ENCODE measurements around the gene KRTAP10-8. TPM values are rescaled to one million over a fixed set of nuclear protein-coding genes. Genes with fewer than 3 reads are reported as not detected.
"Not testable (repeated sequence)": the region's sequence is repeated elsewhere in the genome, so short reads cannot be mapped to it uniquely, and the experiment has no call there.

KRTAP10-8 gene
- total RNA-seq, 2 experiments from 2014 or later = not detected

DNA sequence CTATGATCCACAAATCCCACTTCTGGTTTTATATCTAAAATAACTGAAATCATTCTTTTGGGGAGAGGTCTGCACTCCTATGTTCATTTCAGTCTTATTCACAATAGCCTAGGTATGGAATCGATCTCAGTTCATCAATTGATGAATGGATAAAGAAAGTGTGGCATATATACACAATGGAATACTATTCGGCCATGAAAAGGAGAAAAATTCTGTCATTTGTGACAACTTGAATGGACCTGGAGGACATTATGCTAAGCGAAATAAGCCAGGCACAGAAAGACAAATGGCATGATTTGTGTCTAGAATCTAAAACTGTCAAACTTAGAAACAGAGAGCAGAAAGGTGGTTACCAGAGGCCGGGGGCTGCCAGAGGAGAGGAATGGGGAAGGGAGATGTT is 5.4 kb upstream of the KRTAP10-8 start:
- Mint-ChIP-seq H3K36me3 (peaks cover 4% of the 10 kb centered on the region), H3K27me3 (no peaks in the 10 kb centered on the region), H3K27ac (no peak overlapping the region), H3K9me3 (peaks cover 27% of the 10 kb centered on the region), H3K4me1 (ENCODE audit: low read depth) (no peaks in the 10 kb centered on the region), H3K4me3 (no peak overlapping the region)
- intact Hi-C loops (cut with micrococcal nuclease) = no loop called here
- DNase-seq = no peak
- ChIA-PET CTCF (no interaction called here), POLR2A (no interaction called here)

DNA sequence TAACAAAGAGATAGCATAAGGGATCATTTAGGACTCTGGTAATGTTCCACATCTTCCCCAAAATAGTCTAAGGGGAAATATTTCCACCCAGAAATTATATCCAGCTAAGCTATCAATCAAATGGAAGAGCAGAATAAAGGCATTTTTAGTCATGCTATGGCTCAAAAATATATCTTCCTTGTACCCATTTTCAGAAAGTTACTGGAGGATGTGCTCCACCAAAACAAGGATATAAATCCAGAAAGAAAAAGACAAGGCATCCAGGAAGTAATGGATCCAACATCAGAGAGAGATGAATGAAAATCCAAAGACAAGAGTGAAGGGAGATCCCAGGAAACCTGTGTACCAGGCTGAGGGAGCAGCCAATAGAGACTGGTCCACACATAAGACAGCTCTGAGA is 2.7 kb upstream of the KRTAP10-8 start:
- ChIA-PET POLR2A (no interaction called here), CTCF (no interaction called here)
- Mint-ChIP-seq H3K27me3 (no peaks in the 10 kb centered on the region), H3K4me1 (ENCODE audit: low read depth) (no peaks in the 10 kb centered on the region), H3K9me3 (peaks cover 29% of the 10 kb centered on the region), H3K27ac (no peak overlapping the region), H3K4me3 (no peak overlapping the region), H3K36me3 (peaks cover 4% of the 10 kb centered on the region)
- no peak for DNase-seq
- intact Hi-C loops (cut with micrococcal nuclease) = no loop called here

DNA sequence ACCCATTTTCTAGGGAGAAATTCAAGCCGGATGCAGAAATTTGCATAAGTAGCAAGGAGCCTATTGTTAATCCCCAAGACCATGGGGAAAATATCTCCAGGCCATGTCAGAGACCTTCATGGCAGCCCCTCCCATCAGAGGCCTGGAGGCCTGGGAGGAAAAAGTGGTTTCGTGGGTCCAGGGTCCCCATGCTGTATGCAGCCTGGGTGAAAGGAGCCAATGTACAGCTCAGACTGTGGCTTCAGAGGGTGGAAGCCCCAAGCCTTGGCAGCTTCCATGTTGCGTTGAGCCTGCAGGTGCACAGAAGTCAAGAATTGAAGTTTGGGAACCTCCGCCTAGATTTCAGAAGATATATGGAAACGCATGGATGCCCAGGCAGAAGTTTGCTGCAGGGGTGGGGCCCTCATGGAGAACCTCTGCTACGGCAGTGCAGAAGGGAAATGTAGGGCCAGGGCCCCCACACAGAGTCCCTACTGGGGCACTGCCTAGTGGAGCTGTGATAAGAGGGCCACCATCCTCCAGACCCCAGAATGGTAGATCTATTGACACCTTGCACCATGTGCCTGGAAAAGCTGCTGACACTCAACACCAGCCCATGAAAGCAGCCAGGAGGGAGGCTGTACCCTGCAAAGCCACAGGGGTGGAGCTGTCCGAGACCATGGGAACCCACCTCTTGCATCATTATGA is 1.6 kb upstream of the KRTAP10-8 start:
- intact Hi-C loops (cut with micrococcal nuclease) = not testable (repeated sequence)

GRCh38 chr21:44611551-44611950 is 328 bp upstream of the KRTAP10-8 start:
- peaks cover 4% of the 10 kb centered on the region for H3K36me3 Mint-ChIP-seq
- intact Hi-C loops (cut with micrococcal nuclease) = no loop called here
- POLR2A ChIA-PET = no interaction called here

More for the DNA sequence above, 1.6 kb upstream of the KRTAP10-8 start:
- H3K4me3 Mint-ChIP-seq; CTCF ChIA-PET; H3K4me1 Mint-ChIP-seq (ENCODE audit: low read depth); H3K27me3 Mint-ChIP-seq; POLR2A ChIA-PET; H3K36me3 Mint-ChIP-seq; DNase-seq; H3K27ac Mint-ChIP-seq: not testable (repeated sequence)
- H3K9me3 Mint-ChIP-seq = peaks cover 29% of the 10 kb centered on the region

DNA sequence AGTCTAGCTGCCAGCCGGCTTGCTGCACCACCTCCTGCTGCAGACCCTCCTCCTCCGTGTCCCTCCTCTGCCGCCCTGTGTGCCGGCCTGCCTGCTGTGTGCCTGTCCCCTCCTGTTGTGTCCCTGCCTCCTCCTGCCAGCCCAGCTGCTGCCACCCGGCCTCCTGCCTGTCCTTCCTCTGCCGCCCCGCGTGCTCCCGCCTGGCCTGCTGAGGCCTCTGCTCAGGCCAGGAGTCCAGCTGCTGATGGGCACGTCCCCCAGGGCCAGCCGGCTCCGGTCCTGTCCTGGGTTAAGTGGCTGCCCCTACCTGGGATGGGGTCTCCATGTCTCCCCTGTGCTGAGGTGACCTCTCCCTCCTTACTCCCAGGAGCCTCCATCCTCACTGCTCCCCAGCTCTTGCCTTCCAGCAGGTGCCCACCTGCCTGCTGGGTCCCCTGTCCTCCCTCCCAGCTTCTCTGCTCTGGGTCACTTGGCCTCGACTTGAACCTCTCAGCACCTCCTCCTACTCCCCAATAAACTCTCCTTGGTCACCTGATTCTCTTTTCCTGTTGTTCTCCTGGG is 870 bp downstream of the KRTAP10-8 start:
- POLR2A ChIA-PET = no interaction called here
- DNase-seq = no peak
- CTCF ChIA-PET = no interaction called here
- H3K4me3 Mint-ChIP-seq = no peak overlapping the region
- no peak overlapping the region for H3K27ac Mint-ChIP-seq
- peaks cover 27% of the 10 kb centered on the region for H3K9me3 Mint-ChIP-seq
- intact Hi-C loops (cut with micrococcal nuclease) = no loop called here
- H3K36me3 Mint-ChIP-seq = peaks cover 4% of the 10 kb centered on the region
- H3K27me3 Mint-ChIP-seq = no peaks in the 10 kb centered on the region
- H3K4me1 Mint-ChIP-seq (ENCODE audit: low read depth) = peaks cover 13% of the 10 kb centered on the region

More at GRCh38 chr21:44611551-44611950, 328 bp upstream of the KRTAP10-8 start:
- CTCF ChIA-PET = no interaction called here
- no peak for DNase-seq
- no peak overlapping the region for H3K4me3 Mint-ChIP-seq
- no peak overlapping the region for H3K27ac Mint-ChIP-seq
- no peaks in the 10 kb centered on the region for H3K27me3 Mint-ChIP-seq
- peaks cover 29% of the 10 kb centered on the region for H3K9me3 Mint-ChIP-seq
- H3K4me1 Mint-ChIP-seq (ENCODE audit: low read depth) = peaks cover 5% of the 10 kb centered on the region

DNA sequence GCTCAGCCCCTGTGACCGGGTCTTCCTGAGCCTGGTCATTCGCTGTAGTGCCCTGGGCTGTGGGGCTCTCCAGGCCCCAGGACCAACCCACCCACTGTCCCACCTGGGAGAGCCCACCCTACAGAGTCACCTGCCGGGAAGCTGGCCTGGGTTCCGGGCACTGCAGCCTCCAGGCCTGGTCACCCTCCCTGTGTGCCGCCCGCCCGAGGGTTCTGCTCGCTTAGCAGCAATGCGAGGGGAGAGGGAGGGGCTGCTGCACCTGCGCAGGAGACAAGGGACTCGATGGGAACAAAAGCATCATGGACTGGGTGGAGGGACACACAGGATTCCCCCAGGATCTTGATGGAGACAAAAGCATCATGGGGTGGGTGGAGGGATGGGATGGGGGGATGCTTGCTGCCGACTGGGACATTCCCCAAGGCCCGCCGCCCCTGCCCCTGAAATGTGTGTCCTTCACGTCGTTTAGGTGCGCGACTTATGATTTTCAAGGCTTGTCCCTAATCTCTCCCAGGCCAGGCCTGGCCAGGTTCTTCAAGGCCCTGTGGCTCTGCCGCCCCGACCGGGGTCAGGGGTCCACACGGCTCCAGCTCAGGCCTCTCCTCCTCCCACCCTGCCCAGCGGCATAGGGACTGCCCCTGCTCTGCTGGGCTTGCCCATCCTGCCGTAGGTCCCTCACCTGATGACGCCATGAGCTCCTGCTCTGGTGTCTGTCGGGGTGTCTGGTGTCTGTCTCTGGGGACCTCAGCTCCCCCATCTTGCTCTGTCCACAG is 1.7 kb downstream of the KRTAP10-8 start:
- Mint-ChIP-seq H3K4me1 (ENCODE audit: low read depth) (peaks cover 21% of the 10 kb centered on the region), H3K27me3 (no peaks in the 10 kb centered on the region), H3K4me3 (no peak overlapping the region), H3K27ac (no peak overlapping the region), H3K9me3 (peaks cover 27% of the 10 kb centered on the region), H3K36me3 (peaks cover 4% of the 10 kb centered on the region)
- CTCF ChIA-PET = no interaction called here
- intact Hi-C loops (cut with micrococcal nuclease) = no loop called here
- DNase-seq = no peak
- POLR2A ChIA-PET = no interaction called here

DNA sequence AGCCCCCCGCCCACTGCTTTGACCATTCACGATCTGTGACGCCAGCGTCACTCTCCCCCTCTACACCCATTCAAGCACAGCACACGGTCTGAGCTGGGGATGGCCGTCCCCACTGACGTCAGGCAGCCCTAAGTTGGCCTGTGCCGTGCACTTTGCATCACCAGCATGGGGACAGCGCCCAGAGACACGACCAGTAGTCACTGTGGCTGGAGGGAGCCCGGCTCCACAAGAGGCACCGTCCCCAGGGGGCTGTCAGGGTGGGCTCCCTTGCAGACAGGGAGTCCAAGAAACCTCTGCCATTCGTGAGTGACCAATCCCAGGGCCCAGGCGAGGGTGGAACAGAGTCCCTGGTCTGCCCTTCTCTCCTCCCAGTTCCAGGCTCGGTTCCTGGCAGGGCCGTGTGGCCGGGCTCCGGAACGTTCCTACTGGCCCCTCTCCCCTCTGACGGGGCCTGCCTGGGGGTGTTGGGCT is 2.3 kb downstream of the KRTAP10-8 start:
- ChIA-PET POLR2A (no interaction called here), CTCF (no interaction called here)
- Mint-ChIP-seq H3K4me1 (ENCODE audit: low read depth) (peaks cover 27% of the 10 kb centered on the region), H3K27ac (no peak overlapping the region), H3K9me3 (peaks cover 28% of the 10 kb centered on the region), H3K4me3 (no peak overlapping the region), H3K27me3 (no peaks in the 10 kb centered on the region), H3K36me3 (peaks cover 8% of the 10 kb centered on the region)
- DNase-seq = no peak
- intact Hi-C loops (cut with micrococcal nuclease) = no loop called here

- Mint-ChIP-seq H3K4me3 (no peak overlapping the region), H3K27ac (no peak overlapping the region), H3K27me3 (no peaks in the 10 kb centered on the region), H3K36me3 (peaks cover 14% of the 10 kb centered on the region), H3K9me3 (peaks cover 28% of the 10 kb centered on the region), H3K4me1 (ENCODE audit: low read depth) (peaks cover 35% of the 10 kb centered on the region)
- intact Hi-C loops (cut with micrococcal nuclease) = no loop called here
- DNase-seq = no peak
- ChIA-PET CTCF (no interaction called here), POLR2A (no interaction called here)
Observed at GRCh38 chr21:44614961-44615391, 3.1 kb downstream of the KRTAP10-8 start.

DNA sequence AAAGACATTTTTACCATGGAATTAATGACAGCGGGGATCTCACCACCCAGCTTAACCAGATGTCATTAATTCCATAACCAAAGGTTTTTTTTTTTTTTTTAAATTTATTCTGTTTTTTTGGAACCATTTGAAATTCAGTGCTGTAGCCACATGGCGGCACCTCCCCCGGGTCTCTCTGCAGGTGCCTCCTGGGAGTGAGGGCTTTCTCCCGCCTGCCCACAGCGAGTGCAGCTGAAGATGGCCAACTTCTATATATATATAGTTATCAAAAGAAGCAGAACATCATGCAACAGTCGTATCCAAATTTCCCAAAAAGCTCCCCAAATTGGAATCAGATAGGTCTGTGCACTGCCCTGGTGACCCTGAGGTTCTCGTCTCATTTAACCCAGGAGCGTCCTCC is 3.6 kb downstream of the KRTAP10-8 start:
- Mint-ChIP-seq H3K4me3 (no peak overlapping the region), H3K27ac (no peak overlapping the region), H3K4me1 (ENCODE audit: low read depth) (peaks cover 37% of the 10 kb centered on the region), H3K36me3 (peaks cover 16% of the 10 kb centered on the region), H3K27me3 (no peaks in the 10 kb centered on the region), H3K9me3 (peaks cover 26% of the 10 kb centered on the region)
- intact Hi-C loops (cut with micrococcal nuclease) = no loop called here
- no peak for DNase-seq
- POLR2A ChIA-PET = no interaction called here
- CTCF ChIA-PET = no interaction called here

DNA sequence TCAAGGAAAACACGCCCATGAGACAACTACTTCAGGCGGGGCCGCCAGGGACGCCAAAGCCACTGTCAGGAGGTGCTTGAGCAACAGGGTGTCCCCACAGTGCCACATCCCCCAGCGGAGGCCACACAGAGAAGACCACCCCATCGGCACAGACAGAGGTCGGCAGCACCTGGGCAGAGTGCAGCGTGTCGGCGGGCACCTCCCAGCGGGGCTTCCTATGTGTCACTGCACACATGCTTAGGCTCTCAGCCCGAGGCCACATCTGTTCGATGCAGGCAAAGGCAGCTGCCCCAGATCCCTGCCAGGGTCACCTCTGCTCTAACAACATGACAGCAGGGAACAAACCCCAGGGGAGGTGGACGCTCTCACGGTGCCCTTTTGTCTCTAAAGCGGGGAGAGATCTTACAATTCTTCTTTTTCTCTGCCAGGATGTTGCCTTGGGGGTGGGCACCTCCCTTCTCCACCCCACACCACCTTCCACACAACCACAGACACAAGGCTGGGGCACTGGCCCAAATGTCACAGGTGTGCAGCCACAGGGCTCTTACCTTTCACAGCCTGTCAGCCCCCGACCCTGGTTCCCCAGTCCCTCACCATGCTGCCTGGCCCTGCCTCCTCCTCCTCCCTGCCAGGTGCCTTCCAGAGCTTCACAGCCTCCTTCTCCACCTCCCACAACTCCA is 4.2 kb downstream of the KRTAP10-8 start:
- Mint-ChIP-seq H3K27me3 (no peaks in the 10 kb centered on the region), H3K36me3 (peaks cover 21% of the 10 kb centered on the region), H3K4me1 (ENCODE audit: low read depth) (peaks cover 38% of the 10 kb centered on the region), H3K4me3 (no peak overlapping the region), H3K9me3 (peaks cover 26% of the 10 kb centered on the region), H3K27ac (no peak overlapping the region)
- ChIA-PET CTCF (interaction anchor here (1.0 kb wide), 1 partner anchor 105 kb away, joined by 3 read pairs; no protein-coding TSS in a partner anchor), POLR2A (no interaction called here)
- intact Hi-C loops (cut with micrococcal nuclease) = no loop called here
- DNase-seq = no peak

GRCh38 chr21:44616591-44616926 is 4.7 kb downstream of the KRTAP10-8 start:
- POLR2A ChIA-PET = no interaction called here
- CTCF ChIA-PET = interaction anchor here (1.0 kb wide), 1 partner anchor 106 kb away, joined by 3 read pairs; no protein-coding TSS in a partner anchor
- intact Hi-C loops (cut with micrococcal nuclease) = no loop called here
- peaks cover 20% of the 10 kb centered on the region for H3K36me3 Mint-ChIP-seq
- peaks cover 21% of the 10 kb centered on the region for H3K9me3 Mint-ChIP-seq
- H3K27ac Mint-ChIP-seq = no peak overlapping the region
- H3K4me3 Mint-ChIP-seq = no peak overlapping the region
- DNase-seq = no peak
- peaks cover 38% of the 10 kb centered on the region for H3K4me1 Mint-ChIP-seq (ENCODE audit: low read depth)
- no peaks in the 10 kb centered on the region for H3K27me3 Mint-ChIP-seq

DNA sequence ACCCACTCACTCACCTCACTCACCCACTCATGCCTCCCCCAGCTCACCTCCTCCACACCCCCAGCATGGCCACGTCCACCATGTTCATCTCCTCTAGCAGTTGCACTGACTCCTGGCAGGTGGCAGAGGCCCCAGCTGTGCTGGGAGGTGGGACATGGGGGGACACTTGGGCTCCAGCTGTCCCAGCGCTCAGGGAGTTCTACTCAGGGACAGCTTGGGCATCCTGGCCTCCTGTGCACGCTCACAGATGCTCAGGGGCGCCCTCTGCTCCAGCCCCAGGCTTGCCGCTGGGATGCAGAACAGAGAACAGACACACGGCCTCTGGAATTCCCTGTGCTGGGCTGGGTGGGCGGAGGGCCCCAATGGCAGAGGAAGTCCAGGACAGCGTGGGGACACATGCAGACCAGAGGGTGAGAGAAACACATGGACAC is 5.2 kb downstream of the KRTAP10-8 start:
- Mint-ChIP-seq H3K9me3 (peaks cover 19% of the 10 kb centered on the region), H3K36me3 (peaks cover 20% of the 10 kb centered on the region), H3K27ac (peak overlapping the region; percentile 33), H3K4me1 (ENCODE audit: low read depth) (peaks cover 38% of the 10 kb centered on the region), H3K27me3 (no peaks in the 10 kb centered on the region), H3K4me3 (no peak overlapping the region)
- ChIA-PET POLR2A (no interaction called here), CTCF (interaction anchor here (0.7 to 1.0 kb wide), 2 partner anchors 106 to 126 kb away, joined by 3 read pairs; no protein-coding TSS in a partner anchor)
- intact Hi-C loops (cut with micrococcal nuclease) = no loop called here
- DNase-seq = no peak

All from activated CD4-positive, alpha-beta memory T cell treated with anti-CD3 and anti-CD28 coated beads for 36 hours (primary cell).